HEK293 (cell line): ENCODE data around the gene NEK9.

Experiments
- CTCF ChIP-seq: fragments of 450-650 bp; formaldehyde crosslinking; IDR thresholded peaks from 2 replicates; pipeline ENCODE4 v1.5.1; 2016; ENCODE audit warnings: missing biosample characterization, missing genetic modification characterization
- KLF10 ChIP-seq: fragments of 450-650 bp; IDR thresholded peaks from 2 replicates; pipeline ENCODE4 v1.5.1; 2018; ENCODE audit warnings: missing biosample characterization, mild to moderate bottlenecking, missing genetic modification characterization
- TSHZ1 ChIP-seq: fragments of 450-650 bp; formaldehyde crosslinking; IDR thresholded peaks from 2 replicates; pipeline ENCODE4 v1.5.1; 2016; ENCODE audit warnings: missing biosample characterization, missing genetic modification characterization, borderline replicate concordance
- ZNF513 ChIP-seq: fragments of 450-650 bp; IDR thresholded peaks from 2 replicates; pipeline ENCODE4 v1.5.1; 2018; ENCODE audit warnings: missing biosample characterization, missing genetic modification characterization
- ZNF560 ChIP-seq: fragments of 450-650 bp; formaldehyde crosslinking; IDR thresholded peaks from 2 replicates; pipeline ENCODE4 v1.5.1; 2017; ENCODE audit warnings: missing biosample characterization, missing genetic modification characterization, borderline replicate concordance
- ZNF629 ChIP-seq: fragments of 450-650 bp; formaldehyde crosslinking; IDR thresholded peaks from 2 replicates; pipeline ENCODE4 v1.5.1; 2017; ENCODE audit warnings: missing biosample characterization, missing genetic modification characterization

GRCh38 chr14:75054421-75054820 is 72.4 kb downstream of the NEK9 start:
- TF ChIP-seq ZNF629 (tag by site-specific recombination) (no peak), ZNF513 (tag by site-specific recombination) (no peak), TSHZ1 (tag by site-specific recombination) (no peak), CTCF (no peak), KLF10 (no peak), ZNF560 (no peak)
